NCI-H69 (cell line): ENCODE results near the gene NR2F2.

Experiments
- DNase-seq: peaks from one replicate; lab custom pipeline; 2025; lab: John Stamatoyannopoulos, UW

NR2F2 gene

GRCh38 chr15:96320107-96320506 lies 10.4 kb upstream of the NR2F2 start:
- no peak for DNase-seq

- DNase-seq, result peak; percentile 14
Observed at GRCh38 chr15:96320703-96321638, 9.5 kb upstream of the NR2F2 start.

- peak; percentile 45 for DNase-seq
Observed at GRCh38 chr15:96321639-96322535, 8.6 kb upstream of the NR2F2 start.

GRCh38 chr15:96322536-96323318 lies 7.8 kb upstream of the NR2F2 start:
- DNase-seq, result peak; percentile 2

DNA sequence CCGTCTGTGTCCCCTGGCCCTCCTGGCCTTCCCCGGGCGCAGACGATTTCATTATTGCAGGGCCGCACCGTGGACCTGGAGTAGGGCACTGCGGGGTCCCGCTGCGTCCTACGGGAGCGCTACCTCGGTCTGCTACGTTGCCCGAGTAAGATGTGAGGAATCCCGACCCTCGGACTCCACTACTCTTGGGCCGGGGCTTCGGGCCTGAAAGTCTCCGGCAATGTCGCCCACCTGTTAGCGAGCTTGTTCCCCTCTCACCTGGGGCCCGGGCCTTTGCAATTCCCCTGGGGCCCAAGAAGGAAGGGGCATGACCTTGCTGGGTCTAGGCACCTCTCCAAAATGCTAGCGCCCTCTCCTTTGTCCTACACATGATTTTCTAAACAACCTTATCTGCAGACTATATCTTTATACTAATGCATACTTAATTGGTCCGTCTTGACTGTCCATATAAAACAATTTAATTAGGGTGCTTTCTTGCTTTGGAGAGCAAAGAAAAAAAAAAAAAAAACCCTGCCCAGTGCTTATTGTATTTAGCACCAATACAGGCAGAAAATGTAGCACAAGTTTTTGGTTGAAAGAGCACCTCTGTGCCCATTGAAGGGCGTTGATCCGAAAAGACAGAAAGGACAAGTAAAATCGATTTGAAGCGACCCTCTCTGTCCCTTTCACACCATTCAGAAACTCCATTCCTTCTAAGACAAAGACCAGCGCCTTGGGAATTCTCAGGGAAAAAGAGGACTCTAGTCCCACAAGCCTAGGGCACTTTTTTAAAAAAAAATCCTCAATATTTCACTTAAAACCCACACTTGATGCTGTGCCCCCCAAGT lies 7.0 kb upstream of the NR2F2 start:
- no peak for DNase-seq

DNA sequence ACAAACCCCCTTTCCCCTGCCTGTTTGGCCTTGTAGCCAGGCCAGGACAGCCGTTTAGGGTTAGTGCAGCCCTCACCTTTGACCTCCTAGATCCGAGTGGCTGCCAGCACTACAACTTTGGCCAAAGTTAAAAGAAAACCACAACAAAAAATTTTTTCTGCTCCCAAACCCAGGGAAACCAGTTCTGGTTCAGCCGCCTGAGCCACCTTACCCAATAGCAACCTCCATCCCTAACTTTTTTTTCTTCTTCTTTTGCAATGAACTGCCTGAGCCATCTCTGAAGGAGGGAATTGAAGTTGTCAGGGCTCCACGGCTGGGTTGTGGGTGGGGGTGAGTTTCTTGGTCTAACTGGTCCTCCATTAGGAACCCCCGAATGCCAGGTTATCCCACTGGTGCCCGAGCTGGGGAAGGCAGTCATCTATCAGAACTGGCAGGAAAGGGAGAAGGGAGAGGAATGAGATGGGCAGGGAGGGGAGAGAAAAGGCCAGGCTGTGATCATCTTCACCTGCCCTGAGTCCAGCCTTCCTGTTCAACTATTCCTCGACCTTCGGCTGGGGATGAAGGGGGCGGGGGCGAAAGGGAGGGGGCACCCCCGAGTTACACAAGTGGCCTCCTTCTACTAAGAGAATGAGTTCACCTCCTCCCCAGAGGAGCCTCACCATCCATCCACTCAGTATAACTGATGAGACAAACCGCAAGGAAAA lies 6.2 kb upstream of the NR2F2 start:
- DNase-seq, result no peak

GRCh38 chr15:96324940-96325540 lies 5.5 kb upstream of the NR2F2 start:
- DNase-seq, result no peak

DNA sequence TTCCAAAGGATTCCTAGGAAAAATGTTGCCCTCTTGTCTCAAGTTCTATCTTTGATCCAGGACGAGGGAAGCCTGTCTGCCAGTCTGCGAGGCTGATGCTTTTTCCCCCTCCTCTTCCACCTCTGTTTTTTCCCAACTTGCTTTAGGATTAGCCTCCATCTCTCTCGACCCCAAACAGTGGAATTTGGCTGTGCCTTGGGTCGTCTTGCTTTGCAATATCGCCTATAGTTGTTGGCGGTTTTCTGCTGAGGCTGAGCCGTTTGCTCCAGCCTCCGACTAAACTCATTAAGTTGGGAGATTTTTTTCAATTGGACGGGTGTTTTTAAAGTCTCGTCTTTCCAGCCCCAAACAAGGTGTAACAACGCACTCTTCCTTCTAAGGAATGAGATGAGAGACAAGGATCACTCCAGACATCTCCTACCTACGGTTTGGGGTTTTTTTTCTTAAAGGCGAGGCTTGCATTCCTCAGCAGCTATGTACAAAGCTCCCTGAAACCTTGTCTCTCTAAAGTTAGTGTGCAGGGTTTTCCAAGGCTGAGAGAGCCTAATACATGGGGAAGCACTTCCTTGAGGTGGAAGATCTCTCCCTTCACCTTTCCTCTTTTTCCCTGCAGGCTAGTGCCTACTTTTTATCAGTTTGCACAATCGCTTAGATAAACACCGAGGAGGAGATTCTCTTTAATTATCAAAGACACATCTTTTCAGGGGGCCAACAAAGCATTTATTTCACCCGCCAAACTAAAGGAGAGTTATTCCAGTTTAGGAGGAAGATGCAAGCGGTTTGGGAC lies 4.8 kb upstream of the NR2F2 start:
- peak; percentile 4 for DNase-seq

GRCh38 chr15:96326328-96327154 lies 4.0 kb upstream of the NR2F2 start:
- DNase-seq, result peak; percentile 36

- peak; percentile 73 for DNase-seq
Observed at GRCh38 chr15:96327155-96327741, 3.3 kb upstream of the NR2F2 start.

DNA sequence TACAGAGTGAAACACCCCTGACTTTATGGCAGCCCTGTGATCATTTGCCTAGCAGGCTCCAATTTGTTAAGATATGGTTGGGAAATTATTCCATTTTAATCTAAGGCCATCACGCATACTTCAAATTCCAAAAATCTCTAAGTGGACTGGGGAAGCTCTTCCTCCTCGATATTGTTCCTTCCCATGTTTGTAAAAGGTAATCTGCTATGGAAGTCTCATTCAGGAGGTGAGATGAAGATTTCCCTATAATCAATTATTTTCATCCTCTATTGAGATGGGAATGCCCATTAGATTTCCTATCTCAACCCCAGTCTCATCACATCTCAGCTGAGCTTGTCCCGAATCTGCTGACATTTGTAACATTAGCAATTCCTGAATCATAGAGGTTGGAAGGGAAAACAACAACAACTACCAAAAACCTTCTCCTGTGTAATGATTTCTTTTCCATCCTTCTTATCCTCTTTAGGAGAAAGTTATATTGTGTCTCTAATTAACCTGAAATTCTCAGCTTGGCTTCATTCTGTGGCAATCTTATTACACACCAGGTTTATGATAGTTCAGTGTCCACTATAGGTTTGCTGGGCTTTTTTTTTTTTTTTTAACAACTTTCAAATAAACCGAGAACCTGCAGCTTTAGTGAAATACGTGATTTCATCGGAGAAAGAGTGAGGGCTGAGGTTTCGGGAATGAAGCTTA lies 2.2 kb upstream of the NR2F2 start:
- DNase-seq, result no peak

GRCh38 chr15:96328877-96329195 lies 1.7 kb upstream of the NR2F2 start:
- DNase-seq, result no peak

DNA sequence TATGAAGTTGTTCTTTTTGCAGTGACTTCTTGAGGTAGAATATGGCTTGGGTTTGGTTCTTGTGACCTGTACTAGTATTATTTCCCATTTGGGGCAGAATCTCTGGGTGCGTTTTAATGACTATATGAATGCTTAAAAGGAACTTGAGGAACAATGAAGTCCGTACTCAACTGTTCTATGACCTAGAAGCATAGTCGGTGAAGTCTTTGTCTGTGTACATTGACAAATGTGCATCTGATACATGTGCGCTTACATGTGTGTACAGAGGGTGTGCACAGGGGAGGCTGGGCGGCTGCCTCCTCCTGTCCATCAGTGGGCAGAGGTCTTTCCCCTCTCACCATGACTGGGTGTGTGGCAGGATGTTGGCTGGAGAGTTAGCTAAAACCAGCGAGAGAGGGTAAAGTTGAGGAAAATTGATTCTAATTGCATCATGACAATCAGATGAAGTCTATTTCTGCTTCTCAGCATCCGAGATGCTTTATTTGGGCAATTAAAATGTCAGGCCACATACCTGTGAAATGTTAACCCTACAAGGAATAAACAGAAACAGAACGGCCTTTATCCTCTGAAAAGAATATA lies 1.0 kb upstream of the NR2F2 start:
- no peak for DNase-seq

DNA sequence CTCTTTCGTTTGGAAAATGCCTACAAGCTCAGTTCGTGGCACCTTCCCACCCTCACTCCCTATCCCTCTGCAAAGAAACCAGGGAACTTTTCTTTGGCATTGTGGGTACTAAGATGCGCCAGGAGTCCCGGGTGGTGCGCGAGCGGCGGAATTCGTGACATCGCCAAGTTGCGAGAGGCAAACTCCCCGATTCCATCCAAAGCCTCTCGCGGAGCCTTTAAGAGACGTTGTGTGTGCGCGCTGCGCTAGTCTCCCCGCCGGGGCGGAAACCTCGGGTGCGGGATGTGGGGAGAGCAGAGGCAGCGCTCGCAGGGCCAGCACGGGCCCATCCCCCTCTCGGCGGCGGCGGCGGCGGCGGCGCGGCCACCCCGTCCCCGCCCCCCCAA lies 443 bp upstream of the NR2F2 start:
- DNase-seq, result peak; percentile 79

DNA sequence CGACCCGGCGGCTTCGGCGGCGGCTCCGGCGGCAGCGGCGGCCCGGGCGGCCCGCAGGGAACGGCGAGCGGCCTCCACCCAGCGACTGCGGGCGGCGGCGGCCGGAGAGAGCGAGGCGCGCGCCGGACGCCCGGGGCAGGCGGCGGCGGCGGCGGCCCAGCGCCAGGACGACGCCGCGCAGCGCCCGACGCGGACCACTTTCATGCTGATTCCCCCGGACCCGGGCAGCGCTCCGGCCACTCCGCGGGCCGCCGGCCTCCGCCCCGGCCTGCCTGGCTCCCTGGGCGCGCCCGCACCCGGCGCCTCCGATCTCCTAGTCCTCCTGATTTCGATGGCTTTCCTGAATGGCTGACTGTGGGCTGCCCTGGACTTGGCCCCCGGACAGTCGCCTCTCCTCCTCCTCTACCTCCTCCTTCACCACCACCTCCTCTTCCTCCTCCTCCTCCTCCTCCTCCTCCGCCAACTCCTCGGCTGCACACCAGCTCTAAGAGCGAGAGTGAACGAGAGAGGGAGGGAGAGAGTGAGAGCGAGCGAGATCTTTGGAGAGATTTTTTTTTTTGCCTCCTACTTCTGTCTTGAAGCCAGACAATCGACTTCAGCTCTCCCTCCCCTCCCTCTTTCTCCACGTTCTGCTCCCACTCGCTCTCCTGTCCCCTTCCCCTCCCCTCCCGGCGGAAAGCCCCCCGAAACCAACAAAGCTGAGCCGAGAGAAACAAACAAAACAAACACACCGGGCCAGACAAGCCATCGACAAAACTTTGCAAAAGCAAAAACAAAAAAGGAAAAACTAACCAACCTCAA lies 844 bp downstream of the NR2F2 start:
- peak; percentile 60 for DNase-seq

- DNase-seq, result peak; percentile 65
Observed at GRCh38 chr15:96331945-96332636, 1.6 kb downstream of the NR2F2 start.
